ENCODE measurements around the gene CDC42EP5.
"Not testable (repeated sequence)": the region's sequence is repeated elsewhere in the genome, so short reads cannot be mapped to it uniquely, and the experiment has no call there.

The CDC42EP5 gene

DNA sequence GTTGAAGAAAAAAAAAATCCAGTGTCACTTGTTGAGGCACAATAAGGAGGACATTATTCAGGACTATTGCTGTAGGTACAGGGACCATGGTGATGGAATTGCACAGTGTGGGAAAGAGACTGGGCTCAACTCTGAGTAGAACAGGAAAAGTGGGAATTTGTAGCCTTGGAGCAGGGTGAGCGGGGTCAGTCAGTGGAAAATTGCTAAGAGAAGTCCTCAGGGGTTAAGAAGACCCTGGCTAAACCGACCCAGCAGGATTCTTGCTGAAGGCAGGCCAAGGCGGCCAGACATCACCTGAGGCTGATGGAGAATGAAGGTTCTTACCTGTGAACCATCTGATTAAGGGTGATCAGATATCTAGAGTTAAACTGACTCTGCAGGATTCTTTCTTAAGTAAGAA lies 42.1 kb upstream of the CDC42EP5 start:
- no peak for DNase-seq (ENCODE audit: extremely low spot score)
- ChIA-PET CTCF (no interaction called here), POLR2A (no interaction called here)
- TF ChIP-seq SUZ12 (IDR thresholded peaks at IDR 0.05) (no peak), ARNT (IDR thresholded peaks at IDR 0.05) (no peak), FOXM1 (IDR thresholded peaks at IDR 0.05; ENCODE audit: borderline replicate concordance) (no peak), SP1 (IDR thresholded peaks at IDR 0.05) (no peak), ZNF384 (IDR thresholded peaks at IDR 0.05) (no peak), BHLHE40 (IDR thresholded peaks at IDR 0.05; ENCODE audit: borderline replicate concordance) (no peak), CTBP1 (IDR thresholded peaks at IDR 0.05; ENCODE audit: borderline replicate concordance) (no peak), ELF4 (IDR thresholded peaks at IDR 0.05) (no peak), FOXA1 (IDR thresholded peaks at IDR 0.05) (no peak), L3MBTL2 (conservative IDR thresholded peaks at IDR 0.05) (no peak), LEF1 (IDR thresholded peaks at IDR 0.05; ENCODE audit: borderline replicate concordance) (no peak), FOXK2 (IDR thresholded peaks at IDR 0.05) (no peak), TARDBP (IDR thresholded peaks at IDR 0.05) (no peak), NFRKB (IDR thresholded peaks at IDR 0.05) (no peak), HDGF (IDR thresholded peaks at IDR 0.05; ENCODE audit: borderline replicate concordance) (no peak)
- TF ChIP-seq, protein P1, sequence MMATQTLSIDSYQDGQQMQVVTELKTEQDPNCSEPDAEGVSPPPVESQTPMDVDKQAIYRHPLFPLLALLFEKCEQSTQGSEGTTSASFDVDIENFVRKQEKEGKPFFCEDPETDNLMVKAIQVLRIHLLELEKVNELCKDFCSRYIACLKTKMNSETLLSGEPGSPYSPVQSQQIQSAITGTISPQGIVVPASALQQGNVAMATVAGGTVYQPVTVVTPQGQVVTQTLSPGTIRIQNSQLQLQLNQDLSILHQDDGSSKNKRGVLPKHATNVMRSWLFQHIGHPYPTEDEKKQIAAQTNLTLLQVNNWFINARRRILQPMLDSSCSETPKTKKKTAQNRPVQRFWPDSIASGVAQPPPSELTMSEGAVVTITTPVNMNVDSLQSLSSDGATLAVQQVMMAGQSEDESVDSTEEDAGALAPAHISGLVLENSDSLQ (IDR thresholded peaks at IDR 0.05): no peak

DNA sequence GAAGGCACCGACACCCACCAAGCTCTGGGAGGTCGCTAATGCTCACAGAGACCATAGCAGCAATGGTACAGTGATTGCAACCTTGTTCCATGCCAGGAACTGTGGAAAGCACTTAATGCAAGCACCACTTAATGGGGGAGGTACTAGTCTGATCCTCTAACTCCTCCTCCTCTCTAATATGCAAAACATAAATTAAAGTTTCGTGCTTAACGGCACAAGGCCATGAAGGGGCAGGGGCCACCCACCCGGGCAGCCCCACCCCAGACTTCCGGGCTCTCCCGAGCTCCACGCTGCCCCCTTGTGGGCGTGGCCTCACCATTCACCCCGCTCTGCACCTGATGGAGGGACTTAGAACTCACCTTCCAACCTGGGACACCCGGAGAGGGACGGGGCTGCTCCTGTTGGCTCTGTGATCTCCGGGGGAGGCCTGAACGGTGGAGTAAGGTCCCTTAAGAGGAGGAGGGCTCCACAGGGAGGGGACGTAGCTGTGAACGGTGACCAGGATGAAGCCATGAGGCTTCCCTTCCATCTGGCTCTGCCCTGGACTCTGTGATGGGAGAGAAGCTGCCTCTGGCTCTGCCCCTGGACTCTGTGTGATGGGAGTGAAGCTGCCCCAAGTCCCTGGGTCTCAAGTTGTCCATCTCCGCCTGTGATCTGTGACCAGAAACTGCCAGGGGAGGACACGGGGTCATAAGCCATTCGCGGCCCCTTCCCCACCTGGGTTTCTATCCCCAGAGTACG lies 36.3 kb upstream of the CDC42EP5 start:
- CTCF ChIA-PET; DNase-seq (ENCODE audit: extremely low spot score); POLR2A ChIA-PET: not testable (repeated sequence)

DNA sequence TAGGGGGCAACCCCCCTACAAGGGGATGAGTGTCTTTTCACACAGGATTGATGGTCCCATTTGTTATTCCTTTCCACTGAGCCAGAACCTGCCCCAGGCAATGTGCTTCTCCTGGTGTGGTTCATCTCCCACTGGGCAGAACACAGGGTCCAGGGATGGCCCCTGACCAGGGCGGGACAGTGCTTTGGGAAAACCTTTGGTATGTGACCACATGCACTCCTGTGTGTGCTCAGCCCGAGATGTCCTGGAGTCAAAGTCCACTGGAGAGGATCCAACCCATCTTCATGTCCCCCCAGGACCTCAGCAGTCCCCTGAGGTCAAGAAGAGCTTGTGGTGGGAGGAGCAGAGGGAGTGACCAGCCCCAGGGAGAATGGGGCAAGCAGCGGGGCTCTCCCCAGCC lies 35.4 kb upstream of the CDC42EP5 start:
- POLR2A ChIA-PET; DNase-seq (ENCODE audit: extremely low spot score); CTCF ChIA-PET: not testable (repeated sequence)

DNA sequence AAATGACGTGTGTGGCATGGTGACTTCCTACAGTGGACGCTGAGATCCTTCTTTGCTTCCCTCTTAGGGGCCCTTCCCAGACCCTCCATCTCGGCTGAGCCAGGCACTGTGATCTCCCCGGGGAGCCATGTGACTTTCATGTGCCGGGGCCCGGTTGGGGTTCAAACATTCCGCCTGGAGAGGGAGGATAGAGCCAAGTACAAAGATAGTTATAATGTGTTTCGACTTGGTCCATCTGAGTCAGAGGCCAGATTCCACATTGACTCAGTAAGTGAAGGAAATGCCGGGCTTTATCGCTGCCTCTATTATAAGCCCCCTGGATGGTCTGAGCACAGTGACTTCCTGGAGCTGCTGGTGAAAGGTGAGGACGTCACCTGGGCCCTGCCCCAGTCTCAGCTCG lies 34.7 kb upstream of the CDC42EP5 start:
- ChIA-PET POLR2A (no interaction called here), CTCF (no interaction called here)
- DNase-seq (ENCODE audit: extremely low spot score): no peak
- TF ChIP-seq, protein P1 (IDR thresholded peaks at IDR 0.05): no peak
- TF ChIP-seq CTBP1 (IDR thresholded peaks at IDR 0.05; ENCODE audit: borderline replicate concordance) (no peak), ELF4 (IDR thresholded peaks at IDR 0.05) (no peak)

DNA sequence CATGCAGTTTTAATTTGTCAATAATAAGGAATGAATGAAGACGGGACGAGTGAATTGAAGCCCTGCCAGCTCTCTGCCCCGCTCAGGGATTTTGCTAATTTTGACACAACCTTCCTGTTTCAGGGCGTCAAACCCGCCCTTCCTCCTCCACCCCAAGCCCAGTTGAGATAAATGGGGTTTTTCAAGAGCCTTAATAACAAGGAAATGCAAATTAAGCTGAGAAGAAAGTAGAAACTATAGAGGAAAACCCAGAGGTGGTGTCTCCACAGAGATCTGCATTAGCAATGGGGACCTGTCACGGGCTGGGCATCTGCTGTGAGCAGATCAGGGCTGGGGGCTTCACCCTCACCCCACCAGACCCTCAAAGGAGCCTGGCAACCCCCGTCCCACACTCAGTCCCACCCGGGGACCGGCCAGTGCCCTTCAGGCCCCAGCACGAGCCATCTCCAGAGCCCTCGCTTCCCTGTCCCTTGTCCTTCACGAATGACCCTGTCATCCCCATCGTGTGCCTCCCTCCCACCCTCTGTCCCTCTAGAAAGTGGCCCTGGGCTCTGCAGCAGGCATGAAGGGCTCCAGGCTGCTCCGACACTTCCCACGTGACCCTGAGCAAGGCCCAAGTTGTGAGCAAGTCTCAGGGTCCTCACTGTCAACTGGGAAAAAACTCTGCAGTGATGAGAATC lies 34.1 kb upstream of the CDC42EP5 start:
- DNase-seq (ENCODE audit: extremely low spot score); POLR2A ChIA-PET; CTCF ChIA-PET: not testable (repeated sequence)

DNA sequence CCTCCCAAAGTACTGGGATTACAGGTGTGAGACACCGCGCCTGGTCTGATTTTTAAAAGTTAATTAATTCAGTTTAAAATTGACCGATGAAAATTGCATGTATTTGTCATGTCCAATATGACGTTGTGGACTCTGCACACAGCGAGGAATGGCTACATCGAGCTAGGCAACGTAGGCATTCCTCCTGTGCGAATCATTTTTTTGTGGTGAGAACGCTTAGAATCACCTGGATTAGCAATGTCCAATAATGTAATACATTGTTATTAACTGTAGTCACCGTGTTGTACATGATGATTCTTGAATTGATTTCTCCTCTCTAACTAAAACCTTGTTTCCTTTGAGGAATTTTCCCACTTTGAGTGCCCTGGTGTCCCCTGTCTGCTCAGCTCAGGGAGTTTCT lies 33.0 kb upstream of the CDC42EP5 start:
- no peak for TF ChIP-seq LEF1 (IDR thresholded peaks at IDR 0.05; ENCODE audit: borderline replicate concordance)
- no peak for TF ChIP-seq ARNT (IDR thresholded peaks at IDR 0.05)
- TF ChIP-seq FOXM1 (IDR thresholded peaks at IDR 0.05; ENCODE audit: borderline replicate concordance): no peak
- TF ChIP-seq FOXK2 (IDR thresholded peaks at IDR 0.05): no peak
- DNase-seq (ENCODE audit: extremely low spot score): no peak
- POLR2A ChIA-PET: no interaction called here
- CTCF ChIA-PET: no interaction called here

DNA sequence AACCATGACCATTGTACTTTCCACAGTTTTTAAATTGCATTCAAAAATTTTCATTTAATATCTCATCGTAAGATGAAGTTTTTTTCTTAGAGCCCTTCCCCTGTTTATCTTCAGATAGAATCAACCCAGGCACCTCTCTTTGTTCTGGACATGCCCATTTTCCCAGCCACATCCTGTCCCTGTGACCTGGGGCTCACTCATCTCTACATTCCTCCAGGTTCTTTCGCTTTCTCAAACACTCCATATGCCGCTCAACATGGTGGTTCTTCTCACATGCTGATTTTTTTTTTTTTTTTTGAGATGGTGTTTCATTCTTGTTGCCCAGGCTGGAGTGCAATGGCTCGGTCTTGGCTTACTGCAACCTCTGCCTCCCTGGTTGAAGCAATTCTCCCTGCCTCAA lies 32.4 kb upstream of the CDC42EP5 start:
- CTCF ChIA-PET; DNase-seq (ENCODE audit: extremely low spot score): not testable (repeated sequence)

DNA sequence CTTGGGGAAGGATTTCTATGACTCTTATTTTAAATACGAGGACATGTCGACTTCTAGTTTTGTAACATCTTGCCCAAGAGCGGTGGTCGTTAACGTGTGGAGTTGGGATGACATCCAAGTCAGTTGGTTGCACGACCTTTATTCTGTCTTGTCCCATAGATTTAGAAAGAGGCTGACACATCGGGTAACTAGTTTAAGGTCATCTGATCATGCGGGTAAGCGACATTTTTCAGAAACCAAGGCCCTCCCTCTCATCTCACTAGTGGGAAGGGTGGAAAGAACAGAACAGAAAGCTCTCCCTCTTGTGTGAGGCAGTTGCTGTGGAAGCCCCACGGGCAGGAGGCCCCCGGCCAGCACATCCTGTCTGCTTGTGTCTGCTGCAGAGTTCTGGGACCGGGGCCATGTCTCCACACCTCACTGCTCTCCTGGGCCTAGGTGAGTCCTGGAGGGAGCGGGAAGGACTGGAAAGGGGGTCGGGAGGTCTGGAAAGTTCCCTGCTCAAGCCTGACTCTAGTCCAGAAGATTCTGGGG lies 29.5 kb upstream of the CDC42EP5 start, which contains the start of gene LAIR2:
Gene LAIR2 (plus strand): TSS at position 314 of the 531 bp plus-strand sequence. CDS start 88 bp downstream, at position 402.
- ChIA-PET POLR2A (no interaction called here), CTCF (no interaction called here)
- no peak for TF ChIP-seq NFRKB (IDR thresholded peaks at IDR 0.05)
- TF ChIP-seq ELF4 (IDR thresholded peaks at IDR 0.05): no peak
- no peak for TF ChIP-seq BHLHE40 (IDR thresholded peaks at IDR 0.05; ENCODE audit: borderline replicate concordance)
- TF ChIP-seq L3MBTL2 (conservative IDR thresholded peaks at IDR 0.05): no peak
- TF ChIP-seq, protein P1 (IDR thresholded peaks at IDR 0.05): no peak
- TF ChIP-seq LEF1 (IDR thresholded peaks at IDR 0.05; ENCODE audit: borderline replicate concordance): no peak
- TF ChIP-seq TARDBP (IDR thresholded peaks at IDR 0.05): no peak
- no peak for TF ChIP-seq ZNF384 (IDR thresholded peaks at IDR 0.05)
- no peak for TF ChIP-seq ARNT (IDR thresholded peaks at IDR 0.05)
- no peak for TF ChIP-seq FOXA1 (IDR thresholded peaks at IDR 0.05)
- no peak for TF ChIP-seq SUZ12 (IDR thresholded peaks at IDR 0.05)
- no peak for TF ChIP-seq FOXM1 (IDR thresholded peaks at IDR 0.05; ENCODE audit: borderline replicate concordance)
- no peak for TF ChIP-seq FOXK2 (IDR thresholded peaks at IDR 0.05)
- TF ChIP-seq CTBP1 (IDR thresholded peaks at IDR 0.05; ENCODE audit: borderline replicate concordance): no peak
- no peak for TF ChIP-seq HDGF (IDR thresholded peaks at IDR 0.05; ENCODE audit: borderline replicate concordance)
- TF ChIP-seq SP1 (IDR thresholded peaks at IDR 0.05): no peak
- DNase-seq (ENCODE audit: extremely low spot score): no peak

More for the DNA sequence above, 32.4 kb upstream of the CDC42EP5 start:
- POLR2A ChIA-PET: not testable (repeated sequence)

DNA sequence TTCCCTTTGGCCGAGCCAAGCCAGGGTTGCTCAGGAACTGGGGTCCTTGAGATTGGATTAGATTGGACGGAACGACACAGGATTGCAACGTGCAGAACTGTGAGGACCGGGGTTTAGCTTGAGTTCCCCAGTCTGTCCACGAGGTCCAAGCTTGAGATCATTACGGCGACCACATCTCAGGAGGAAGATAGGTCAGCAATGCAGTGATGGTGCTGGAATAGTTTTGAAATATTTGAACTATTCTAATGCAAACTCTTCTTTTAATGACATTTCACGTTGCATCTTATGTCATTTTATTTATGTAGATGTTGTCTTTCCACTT lies 25.3 kb upstream of the CDC42EP5 start:
- POLR2A ChIA-PET; CTCF ChIA-PET; DNase-seq (ENCODE audit: extremely low spot score): not testable (repeated sequence)

DNA sequence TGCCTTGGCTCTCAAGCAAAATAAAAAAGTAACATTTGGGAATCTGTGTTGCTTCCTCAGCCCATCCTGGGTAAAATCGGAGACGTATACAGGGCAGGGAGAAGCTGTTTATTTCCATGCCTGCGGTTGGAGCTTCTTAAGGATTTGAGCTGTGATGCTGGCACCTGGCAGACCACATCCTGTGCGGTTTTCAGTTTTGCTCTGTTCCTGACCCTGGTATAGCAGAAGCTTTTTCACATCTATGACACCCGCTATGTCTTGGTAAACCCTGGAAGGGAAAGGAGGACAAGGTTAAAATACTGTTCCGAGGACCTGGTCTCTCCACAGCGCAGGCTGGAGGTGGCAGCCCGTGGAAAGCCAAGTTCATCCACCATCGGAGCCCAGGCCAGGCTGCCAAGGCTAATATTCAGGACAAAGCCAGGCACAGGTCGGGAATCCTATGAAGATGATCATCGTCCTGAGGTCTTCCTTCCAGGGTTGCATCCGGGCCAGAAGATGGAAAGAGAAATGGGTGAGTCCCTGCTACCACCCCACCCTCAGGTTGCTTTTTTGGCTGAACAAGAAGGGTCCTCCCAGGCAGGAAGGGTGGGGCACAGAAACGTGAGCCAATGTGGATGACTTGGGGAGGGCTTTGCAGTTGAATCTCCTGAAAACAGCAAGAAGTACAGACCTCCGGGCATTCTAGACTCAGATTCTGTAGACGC lies 24.8 kb upstream of the CDC42EP5 start:
- POLR2A ChIA-PET; DNase-seq (ENCODE audit: extremely low spot score); CTCF ChIA-PET: not testable (repeated sequence)

DNA sequence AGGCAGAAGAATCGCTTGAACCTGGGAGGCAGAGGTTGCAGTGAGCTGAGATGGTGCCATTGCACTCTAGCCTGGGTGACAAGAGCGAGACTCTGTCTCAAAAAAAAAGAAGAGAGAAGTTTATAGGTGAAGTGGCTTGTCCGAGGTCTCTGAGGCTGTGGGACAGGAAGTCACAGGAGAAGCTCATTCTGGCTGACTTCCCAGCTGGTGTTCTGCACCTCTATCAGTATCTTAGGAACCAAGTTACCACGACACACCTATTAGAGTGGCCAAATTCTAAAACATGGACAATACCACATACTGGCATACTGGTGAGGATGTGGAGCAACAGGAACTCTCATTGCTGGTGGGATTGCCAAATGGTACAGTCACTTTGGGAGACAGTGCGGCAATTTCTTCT lies 22.2 kb upstream of the CDC42EP5 start:
- DNase-seq (ENCODE audit: extremely low spot score); POLR2A ChIA-PET; CTCF ChIA-PET: not testable (repeated sequence)

Data from HEK293T (cell line).